Astrocyte (in vitro differentiated cells and primary cell): ENCODE measurements around the gene KRT5. TPM values are rescaled to one million over a fixed set of nuclear protein-coding genes. Genes with fewer than 3 reads are reported as not detected.
"Not testable (repeated sequence)": the region's sequence is repeated elsewhere in the genome, so short reads cannot be mapped to it uniquely, and the experiment has no call there.

Experiments
- DNase-seq: peaks from one replicate; pipeline ENCODE4 v3.0.0-alpha.2; 2010; ENCODE audit warnings: low read depth
- FAIRE-seq: peaks from 2 replicates; lab custom pipeline; 2011; peaks lifted over from hg19 to GRCh38; lab: Jason Lieb, UNC
- H2AFZ ChIP-seq: 2 replicates; pipeline ENCODE4 v1.6.0; 2012; ENCODE audit warnings: low read depth, low read length, inconsistent platforms
- H3K27ac ChIP-seq: 2 replicates; pipeline ENCODE4 v1.5.1; 2011; ENCODE audit warnings: low read depth, low read length, inconsistent platforms
- H3K27me3 ChIP-seq: 2 replicates; pipeline ENCODE4 v1.6.0; 2011; ENCODE audit warnings: low read length, inconsistent platforms; ENCODE audit not compliant: insufficient read depth
- H3K36me3 ChIP-seq: 2 replicates; pipeline ENCODE4 v1.5.1; 2011; ENCODE audit warnings: low read length, inconsistent platforms; ENCODE audit not compliant: insufficient read depth
- H3K4me1 ChIP-seq: 2 replicates; pipeline ENCODE4 v1.5.1; 2011; ENCODE audit warnings: low read length, inconsistent platforms; ENCODE audit not compliant: insufficient read depth
- H3K4me2 ChIP-seq: 2 replicates; pipeline ENCODE4 v1.6.0; 2012; ENCODE audit warnings: low read length, inconsistent platforms
- H3K4me3 ChIP-seq: 2 replicates; pipeline ENCODE4 v1.5.1; 2011; ENCODE audit warnings: low read depth, mild to moderate bottlenecking, low read length, inconsistent platforms; ENCODE audit not compliant: insufficient read depth
- H3K79me2 ChIP-seq: 2 replicates; pipeline ENCODE4 v1.6.0; 2012; ENCODE audit warnings: mild to moderate bottlenecking, low read length, inconsistent platforms; ENCODE audit not compliant: insufficient read depth
- H3K9ac ChIP-seq: 2 replicates; pipeline ENCODE4 v1.6.0; 2012; ENCODE audit warnings: mild to moderate bottlenecking, low read length, inconsistent platforms
- H3K9me3 ChIP-seq: 2 replicates; pipeline ENCODE4 v1.5.1; 2012; ENCODE audit warnings: low read depth, mild to moderate bottlenecking, low read length, inconsistent platforms; ENCODE audit not compliant: insufficient read depth
- H4K20me1 ChIP-seq: 2 replicates; pipeline ENCODE4 v1.6.0; 2012; ENCODE audit warnings: low read length, inconsistent platforms; ENCODE audit not compliant: insufficient read depth
- H3K27ac Mint-ChIP-seq: one replicate; pipeline ENCODE4 v1.8.0; 2021; ENCODE audit warnings: mild to moderate bottlenecking, mixed read lengths; ENCODE audit not compliant: unreplicated experiment
- H3K27me3 Mint-ChIP-seq: one replicate; pipeline ENCODE4 v1.8.0; 2021; ENCODE audit warnings: low read depth, mixed read lengths; ENCODE audit not compliant: unreplicated experiment
- H3K36me3 Mint-ChIP-seq: one replicate; pipeline ENCODE4 v1.8.0; 2021; ENCODE audit warnings: low read depth, mixed read lengths; ENCODE audit not compliant: unreplicated experiment
- H3K4me1 Mint-ChIP-seq: one replicate; pipeline ENCODE4 v1.8.0; 2021; ENCODE audit warnings: low read depth, mixed read lengths; ENCODE audit not compliant: unreplicated experiment
- H3K4me3 Mint-ChIP-seq: one replicate; pipeline ENCODE4 v1.8.0; 2021; ENCODE audit warnings: mild to moderate bottlenecking, moderate library complexity, mixed read lengths; ENCODE audit not compliant: unreplicated experiment
- H3K9me3 Mint-ChIP-seq: one replicate; pipeline ENCODE4 v1.8.0; 2021; ENCODE audit warnings: mild to moderate bottlenecking, mixed read lengths; ENCODE audit not compliant: unreplicated experiment
- EZH2 ChIP-seq: IDR thresholded peaks from 2 replicates; pipeline ENCODE4 v1.6.1; 2012; ENCODE audit warnings: mild to moderate bottlenecking, low read length, inconsistent platforms; ENCODE audit not compliant: insufficient read depth
- total RNA-seq: library from RNA; stranded (reverse); gene quantifications from 2 replicates; pipeline ENCODE4 v1.2.1, GENCODE V29; 2021
- TF ChIP-seq, protein P1 (sequence below): IDR thresholded peaks from 2 replicates; pipeline ENCODE4 v1.5.1; 2011; ENCODE audit warnings: low read depth, mild to moderate bottlenecking, inconsistent platforms, low read length, moderate library complexity; ENCODE audit not compliant: insufficient read depth

KRT5 gene
- total RNA-seq, 1 donor from 2014 or later = 0.25 TPM

DNA sequence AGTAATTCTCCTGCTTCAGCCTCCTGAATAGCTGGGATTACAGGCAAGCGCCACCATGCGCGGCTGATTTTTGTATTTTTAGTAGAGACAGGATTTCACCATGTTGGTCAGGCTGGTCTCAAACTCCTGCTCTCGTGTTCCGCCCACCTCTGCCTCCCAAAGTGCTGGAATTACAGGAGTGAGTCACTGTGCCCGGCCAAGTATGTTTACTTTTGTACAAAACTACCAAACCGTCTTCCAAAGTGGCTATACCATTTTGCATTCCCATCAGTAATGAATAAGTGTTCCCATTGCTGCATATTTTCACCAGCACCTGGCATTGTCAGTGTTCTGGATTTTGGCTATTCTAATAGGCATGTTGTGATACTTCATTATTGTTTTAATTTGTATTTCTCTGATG lies 18.7 kb downstream of the KRT5 start:
- Mint-ChIP-seq H3K9me3 (no peaks in the 10 kb centered on the region), H3K27ac (no peak overlapping the region), H3K4me3 (no peak overlapping the region), H3K4me1 (peaks cover 15% of the 10 kb centered on the region), H3K36me3 (no peaks in the 10 kb centered on the region), H3K27me3 (no peaks in the 10 kb centered on the region)
- no peaks in the 10 kb centered on the region for H3K36me3 ChIP-seq
- H3K9me3 ChIP-seq = no peaks in the 10 kb centered on the region
- H4K20me1 ChIP-seq = no peaks in the 10 kb centered on the region
- H2AFZ ChIP-seq = no peak overlapping the region
- no peak for DNase-seq
- H3K4me2 ChIP-seq = no peak overlapping the region
- no peaks in the 10 kb centered on the region for H3K27me3 ChIP-seq
- no peak overlapping the region for H3K4me3 ChIP-seq
- TF ChIP-seq EZH2 = no peak
- TF ChIP-seq, protein P1, sequence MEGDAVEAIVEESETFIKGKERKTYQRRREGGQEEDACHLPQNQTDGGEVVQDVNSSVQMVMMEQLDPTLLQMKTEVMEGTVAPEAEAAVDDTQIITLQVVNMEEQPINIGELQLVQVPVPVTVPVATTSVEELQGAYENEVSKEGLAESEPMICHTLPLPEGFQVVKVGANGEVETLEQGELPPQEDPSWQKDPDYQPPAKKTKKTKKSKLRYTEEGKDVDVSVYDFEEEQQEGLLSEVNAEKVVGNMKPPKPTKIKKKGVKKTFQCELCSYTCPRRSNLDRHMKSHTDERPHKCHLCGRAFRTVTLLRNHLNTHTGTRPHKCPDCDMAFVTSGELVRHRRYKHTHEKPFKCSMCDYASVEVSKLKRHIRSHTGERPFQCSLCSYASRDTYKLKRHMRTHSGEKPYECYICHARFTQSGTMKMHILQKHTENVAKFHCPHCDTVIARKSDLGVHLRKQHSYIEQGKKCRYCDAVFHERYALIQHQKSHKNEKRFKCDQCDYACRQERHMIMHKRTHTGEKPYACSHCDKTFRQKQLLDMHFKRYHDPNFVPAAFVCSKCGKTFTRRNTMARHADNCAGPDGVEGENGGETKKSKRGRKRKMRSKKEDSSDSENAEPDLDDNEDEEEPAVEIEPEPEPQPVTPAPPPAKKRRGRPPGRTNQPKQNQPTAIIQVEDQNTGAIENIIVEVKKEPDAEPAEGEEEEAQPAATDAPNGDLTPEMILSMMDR = no peak
- H3K9ac ChIP-seq = no peak overlapping the region
- no peaks in the 10 kb centered on the region for H3K79me2 ChIP-seq
- H3K27ac ChIP-seq = no peak overlapping the region
- peaks cover 9% of the 10 kb centered on the region for H3K4me1 ChIP-seq
- no peak for FAIRE-seq

DNA sequence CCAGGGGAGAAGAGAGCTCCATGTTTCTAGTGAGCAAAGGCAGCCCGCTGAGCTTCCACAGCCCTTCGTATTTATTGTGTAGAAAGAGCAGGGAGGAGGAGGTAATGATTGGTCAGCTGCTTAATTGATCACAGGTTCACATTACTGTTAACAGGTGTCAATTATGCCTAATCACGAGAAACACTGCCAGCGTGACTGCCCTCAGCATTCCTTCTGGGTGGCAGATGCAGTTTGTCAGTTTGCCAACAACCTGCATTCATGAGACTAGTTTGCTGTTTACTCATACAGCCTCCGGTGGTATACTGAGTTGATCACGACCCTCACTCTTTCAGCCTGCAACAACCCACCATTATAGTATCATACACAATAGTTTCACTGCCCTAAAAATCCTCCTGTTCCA lies 19.6 kb downstream of the KRT5 start:
- Mint-ChIP-seq H3K4me1 (peaks cover 24% of the 10 kb centered on the region), H3K27ac (peak overlapping the region; percentile 49)
- not testable (repeated sequence) for H3K36me3 ChIP-seq, H3K27me3 Mint-ChIP-seq, H3K27me3 ChIP-seq, H3K36me3 Mint-ChIP-seq, H3K9me3 Mint-ChIP-seq, H3K9me3 ChIP-seq, DNase-seq, H4K20me1 ChIP-seq, FAIRE-seq, H3K79me2 ChIP-seq, H2AFZ ChIP-seq, H3K4me3 ChIP-seq, H3K4me3 Mint-ChIP-seq
- peak overlapping the region; percentile 65 for H3K27ac ChIP-seq
- peak overlapping the region; percentile 34 for H3K4me2 ChIP-seq
- H3K4me1 ChIP-seq = peaks cover 17% of the 10 kb centered on the region
- peak overlapping the region; percentile 16 for H3K9ac ChIP-seq

DNA sequence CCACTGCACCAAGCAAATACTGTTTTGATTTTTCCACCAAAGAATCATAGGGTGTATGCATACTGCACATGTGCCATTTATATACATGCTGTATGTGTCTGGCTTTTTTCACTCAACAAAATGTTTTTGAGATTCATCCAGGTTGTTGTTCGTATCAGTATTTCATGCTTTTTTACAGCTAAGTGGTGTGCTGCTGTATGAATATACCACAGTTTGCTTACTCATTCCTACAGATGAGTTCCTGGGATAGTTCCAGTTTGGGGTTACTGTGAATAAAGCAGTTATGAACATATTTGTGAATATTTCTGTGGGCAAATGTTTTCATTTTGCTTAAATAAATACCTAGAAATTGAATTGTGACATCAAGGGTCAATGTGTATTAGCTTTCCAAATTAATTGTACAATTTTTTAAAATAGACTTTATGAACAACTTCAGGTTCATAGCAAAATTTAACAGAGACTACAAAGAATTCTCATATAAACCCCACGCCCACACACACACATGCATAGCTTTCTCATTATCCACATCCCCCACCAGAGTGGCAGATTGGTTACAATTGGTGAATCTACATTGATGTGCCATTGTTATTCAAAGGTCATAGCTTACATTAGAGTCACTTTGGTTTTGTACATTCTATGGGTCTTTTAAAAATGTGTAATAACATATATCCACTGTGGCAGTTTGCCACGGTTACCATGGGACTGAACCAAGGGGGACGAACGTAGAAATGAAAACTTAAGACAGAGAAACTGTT lies 20.2 kb downstream of the KRT5 start:
- no peaks in the 10 kb centered on the region for H3K79me2 ChIP-seq
- DNase-seq (peak; percentile 69), FAIRE-seq (no peak)
- no peaks in the 10 kb centered on the region for H4K20me1 ChIP-seq
- peaks cover 22% of the 10 kb centered on the region for H3K4me1 ChIP-seq
- no peak overlapping the region for H2AFZ ChIP-seq
- H3K4me3 Mint-ChIP-seq = no peak overlapping the region
- H3K27me3 Mint-ChIP-seq = no peaks in the 10 kb centered on the region
- H3K9me3 Mint-ChIP-seq = no peaks in the 10 kb centered on the region
- no peak overlapping the region for H3K4me3 ChIP-seq
- peaks cover 29% of the 10 kb centered on the region for H3K4me1 Mint-ChIP-seq
- peak overlapping the region; percentile 16 for H3K9ac ChIP-seq
- TF ChIP-seq, protein P1 = no peak
- no peak for TF ChIP-seq EZH2
- no peaks in the 10 kb centered on the region for H3K9me3 ChIP-seq
- H3K27me3 ChIP-seq = no peaks in the 10 kb centered on the region
- peak overlapping the region; percentile 34 for H3K4me2 ChIP-seq
- no peaks in the 10 kb centered on the region for H3K36me3 ChIP-seq
- no peak overlapping the region for H3K27ac Mint-ChIP-seq
- H3K27ac ChIP-seq = peak overlapping the region; percentile 65
- H3K36me3 Mint-ChIP-seq = no peaks in the 10 kb centered on the region
